ENCODE results near the gene NDUFS6. TPM values are rescaled to one million over a fixed set of nuclear protein-coding genes. Genes with fewer than 3 reads are reported as not detected.

Gene NDUFS6
- total and polyA plus RNA-seq, 2 of the 4 experiments (the other 2 are of a cell fraction) = 10.4 to 69.0 TPM

DNA sequence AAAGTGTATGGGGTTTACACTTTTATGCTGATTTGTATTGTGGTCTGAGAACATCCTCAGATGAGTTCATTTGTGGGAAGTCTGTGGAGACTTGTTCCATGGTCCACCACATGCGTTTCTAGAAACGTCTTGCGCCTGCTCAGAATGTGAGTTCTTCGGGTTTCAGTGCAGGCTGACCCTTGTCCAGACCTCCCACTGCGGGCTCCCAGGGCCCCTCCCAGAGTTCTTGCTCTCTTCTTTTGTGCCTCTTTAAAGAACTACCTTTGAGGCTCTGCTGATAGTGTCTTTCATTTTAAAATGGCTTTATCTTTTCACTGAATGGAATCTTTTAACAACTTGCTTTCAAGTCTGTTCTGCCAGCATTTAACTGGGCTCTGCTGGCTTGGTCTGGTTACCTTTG lies 17.6 kb downstream of the NDUFS6 start:
- no peak for ATAC-seq (ENCODE audit: low read depth)
- no peak overlapping the region for H3K9ac ChIP-seq (ENCODE audit: low read depth, low read length)
- H3K4me2 ChIP-seq (ENCODE audit: low read depth, low read length) = no peak overlapping the region
- no peak overlapping the region for H3K4ac ChIP-seq (ENCODE audit: low read depth, low read length)
- no peak overlapping the region for H4K8ac ChIP-seq (ENCODE audit: low read depth in 2 of 2, low read length in 2 of 2)
- no peak overlapping the region for H2AK5ac ChIP-seq (ENCODE audit: low read depth, low read length)
- no peaks in the 10 kb centered on the region for H3K9me3 ChIP-seq (ENCODE audit: control insufficient read depth, insufficient read depth, low read length)
- no peak overlapping the region for H2BK20ac ChIP-seq (ENCODE audit: low read depth, low read length)
- 0 out of 2 replicates have a peak, but pooled peaks cover 2% of the 10 kb centered on the region for H3K9me1 ChIP-seq (ENCODE audit: insufficient read depth, low read length)
- H3K79me1 ChIP-seq (ENCODE audit: low read depth in 1 of 2, low read length in 2 of 2) = peaks cover 3 to 11% of the 10 kb centered on the region in 2 experiments; a peak in 3 of 4 replicates
- no peak overlapping the region for H3K4me3 ChIP-seq (ENCODE audit: insufficient read depth, low read depth, low read length)
- no peaks in the 10 kb centered on the region for H3K4me1 ChIP-seq (ENCODE audit: control insufficient read depth, insufficient read depth, low read length)
- no peak overlapping the region for H2BK15ac ChIP-seq (ENCODE audit: low read depth, low read length)
- TF ChIP-seq MAFK (IDR thresholded peaks at IDR 0.05; ENCODE audit: low read depth, low read length) (no peak), FOS (IDR thresholded peaks at IDR 0.05; ENCODE audit: low read depth, low read length) (no peak), CHD1 (IDR thresholded peaks at IDR 0.05; ENCODE audit: low read depth, low read length) (no peak)
- H3K23ac ChIP-seq (ENCODE audit: low read depth, low read length) = no peak overlapping the region
- H3K14ac ChIP-seq (replicated peaks; ENCODE audit: low read depth, low read length) = no peak overlapping the region
- intact Hi-C loops (cut with micrococcal nuclease) = no loop called here
- no peak overlapping the region; the same call in 1 of the 2 replicates for H3K56ac ChIP-seq (ENCODE audit: extremely low read depth, insufficient read depth, low read length)
- dilution Hi-C loops (cut with HindIII; ENCODE audit: low sequenced_read_pairs, unreplicated experiment) = no loop called here
- no peak overlapping the region for H4K5ac ChIP-seq (ENCODE audit: low read depth, low read length)
- in situ Hi-C loops (cut with MboI; ENCODE audit: low sequenced_read_pairs) = no loop called here
- H3K18ac ChIP-seq (ENCODE audit: low read depth, low read length) = no peak overlapping the region
- POLR2A ChIA-PET (ENCODE audit: unreplicated experiment) = no interaction called here
- H4K91ac ChIP-seq (ENCODE audit: insufficient read depth, low read depth, low read length) = no peak overlapping the region
- no peak overlapping the region for H2AFZ ChIP-seq (replicated peaks; ENCODE audit: low read length, poor library complexity)
- H4K20me1 ChIP-seq (ENCODE audit: insufficient read depth, low read length) = no peaks in the 10 kb centered on the region
- no peak for DNase-seq
- WGBS, 2 experiments (ENCODE audit: extremely low coverage in 2 of 2, insufficient read length in 1 of 2) = no CpG with 5 or more reads among the region's 5 CpGs
- no peak overlapping the region for H3K27ac ChIP-seq (ENCODE audit: insufficient read depth, low read length)
- peaks cover 54% of the 10 kb centered on the region for H3K36me3 ChIP-seq (ENCODE audit: control insufficient read depth, insufficient read depth, low read length)
- CTCF ChIA-PET = no interaction called here
- no peak overlapping the region for H2BK5ac ChIP-seq (ENCODE audit: low read depth, low read length, poor library complexity, severe bottlenecking)
- BruUV-seq (replicated peaks) = no TSS peak
- no peak overlapping the region for H2BK120ac ChIP-seq (ENCODE audit: low read depth, low read length)
- H3K27me3 ChIP-seq (ENCODE audit: control insufficient read depth, insufficient read depth, low read length) = no peaks in the 10 kb centered on the region
- no peak overlapping the region for H2AK9ac ChIP-seq (replicated peaks; ENCODE audit: low read depth, low read length, poor library complexity)

Measured in IMR-90 (cell line).